ENCODE results near the gene MORN1. TPM values are rescaled to one million over a fixed set of nuclear protein-coding genes. Genes with fewer than 3 reads are reported as not detected.

The MORN1 gene
- total RNA-seq, 1 experiment from 2014 or later, result 23.2 TPM

DNA sequence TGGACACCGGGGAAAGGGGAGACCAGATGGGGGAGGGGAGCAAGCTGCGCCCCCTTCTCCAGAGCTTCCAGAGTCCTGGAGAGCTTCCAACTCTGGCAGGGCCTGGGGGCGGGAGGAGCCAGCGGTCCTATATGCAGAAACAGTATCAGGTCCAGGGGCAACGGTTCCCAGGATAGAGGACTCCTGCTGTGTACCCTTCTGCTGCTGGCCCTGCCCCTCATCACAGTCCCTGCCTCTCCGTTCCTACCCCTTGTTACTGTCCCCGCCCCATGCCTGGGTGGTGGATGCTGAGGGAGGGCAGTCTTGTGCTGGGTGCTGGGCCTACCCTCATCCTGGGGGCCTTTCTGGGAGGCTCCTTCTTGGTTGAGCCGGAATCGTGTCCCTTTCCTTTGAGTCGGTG, 40.2 kb upstream of the MORN1 start:
- Mint-ChIP-seq H3K36me3 (ENCODE audit: insufficient read depth, unreplicated experiment) (no peaks in the 10 kb centered on the region), H3K9me3 (ENCODE audit: low read depth, unreplicated experiment) (no peaks in the 10 kb centered on the region), H3K27me3 (ENCODE audit: unreplicated experiment) (peaks cover 16% of the 10 kb centered on the region), H3K27ac (ENCODE audit: unreplicated experiment) (no peak overlapping the region), H3K4me1 (ENCODE audit: low read depth, unreplicated experiment) (no peaks in the 10 kb centered on the region), H3K4me3 (ENCODE audit: low read depth, unreplicated experiment) (no peak overlapping the region)
- intact Hi-C loops (cut with micrococcal nuclease; ENCODE audit: unreplicated experiment), result no loop called here
- DNase-seq, result no peak
- TF ChIP-seq, protein P1, sequence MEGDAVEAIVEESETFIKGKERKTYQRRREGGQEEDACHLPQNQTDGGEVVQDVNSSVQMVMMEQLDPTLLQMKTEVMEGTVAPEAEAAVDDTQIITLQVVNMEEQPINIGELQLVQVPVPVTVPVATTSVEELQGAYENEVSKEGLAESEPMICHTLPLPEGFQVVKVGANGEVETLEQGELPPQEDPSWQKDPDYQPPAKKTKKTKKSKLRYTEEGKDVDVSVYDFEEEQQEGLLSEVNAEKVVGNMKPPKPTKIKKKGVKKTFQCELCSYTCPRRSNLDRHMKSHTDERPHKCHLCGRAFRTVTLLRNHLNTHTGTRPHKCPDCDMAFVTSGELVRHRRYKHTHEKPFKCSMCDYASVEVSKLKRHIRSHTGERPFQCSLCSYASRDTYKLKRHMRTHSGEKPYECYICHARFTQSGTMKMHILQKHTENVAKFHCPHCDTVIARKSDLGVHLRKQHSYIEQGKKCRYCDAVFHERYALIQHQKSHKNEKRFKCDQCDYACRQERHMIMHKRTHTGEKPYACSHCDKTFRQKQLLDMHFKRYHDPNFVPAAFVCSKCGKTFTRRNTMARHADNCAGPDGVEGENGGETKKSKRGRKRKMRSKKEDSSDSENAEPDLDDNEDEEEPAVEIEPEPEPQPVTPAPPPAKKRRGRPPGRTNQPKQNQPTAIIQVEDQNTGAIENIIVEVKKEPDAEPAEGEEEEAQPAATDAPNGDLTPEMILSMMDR (IDR thresholded peaks at IDR 0.05; ENCODE audit: unreplicated experiment), result no peak
- CTCF ChIA-PET, result no interaction called here
- no TSS peak for BruUV-seq (replicated peaks)

DNA sequence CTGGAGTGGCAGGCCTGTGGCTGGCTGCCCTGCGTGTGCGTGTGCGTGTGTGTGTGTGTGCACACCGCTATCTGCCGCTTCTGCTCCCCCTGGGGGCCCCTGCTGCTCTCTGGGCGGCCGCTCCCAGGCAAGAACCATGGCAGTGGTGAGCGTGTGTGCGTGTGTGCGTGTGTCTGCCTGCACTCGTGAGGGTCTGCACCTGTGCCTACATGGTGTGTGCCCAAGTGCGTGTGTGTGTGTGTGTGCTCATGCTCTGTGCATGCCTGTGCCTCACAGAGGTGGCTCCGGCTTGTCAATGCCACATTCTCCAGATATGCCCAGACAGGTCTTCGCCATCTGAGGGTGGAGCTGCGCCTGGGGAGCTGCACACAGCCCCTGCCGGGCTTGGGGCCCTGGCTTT, 39.7 kb upstream of the MORN1 start:
- intact Hi-C loops (cut with micrococcal nuclease; ENCODE audit: unreplicated experiment), result no loop called here
- no peaks in the 10 kb centered on the region for H3K9me3 Mint-ChIP-seq (ENCODE audit: low read depth, unreplicated experiment)
- H3K27me3 Mint-ChIP-seq (ENCODE audit: unreplicated experiment), result peaks cover 20% of the 10 kb centered on the region
- H3K4me1 Mint-ChIP-seq (ENCODE audit: low read depth, unreplicated experiment), result no peaks in the 10 kb centered on the region
- no peak for DNase-seq
- BruUV-seq (replicated peaks), result no TSS peak
- TF ChIP-seq, protein P1 (IDR thresholded peaks at IDR 0.05; ENCODE audit: unreplicated experiment), result no peak
- H3K36me3 Mint-ChIP-seq (ENCODE audit: insufficient read depth, unreplicated experiment), result no peaks in the 10 kb centered on the region
- H3K27ac Mint-ChIP-seq (ENCODE audit: unreplicated experiment), result no peak overlapping the region
- no peak overlapping the region for H3K4me3 Mint-ChIP-seq (ENCODE audit: low read depth, unreplicated experiment)
- CTCF ChIA-PET, result interaction anchor here (0.6 kb wide), 1 partner anchor 206 kb away, joined by 3 read pairs; no protein-coding TSS in a partner anchor

DNA sequence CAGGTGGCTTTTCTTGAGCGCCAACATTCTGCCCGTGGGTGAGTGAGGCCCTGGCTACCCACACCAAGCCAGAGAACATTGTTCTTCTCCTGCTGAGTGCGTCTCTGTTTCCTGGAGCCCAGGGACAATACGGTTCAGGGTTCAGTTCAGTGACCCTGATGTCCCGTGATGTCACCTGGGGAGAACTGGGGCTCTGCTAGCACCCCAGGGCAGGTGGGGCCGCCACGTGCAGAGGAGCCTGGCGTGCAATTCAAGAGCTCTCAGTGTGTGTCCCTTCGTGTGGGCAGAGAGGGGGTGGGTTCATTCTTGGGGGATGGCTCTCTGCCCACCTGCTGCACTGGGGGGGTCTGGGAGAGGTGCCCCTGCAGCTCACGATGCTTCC, 39.2 kb upstream of the MORN1 start:
- Mint-ChIP-seq H3K9me3 (ENCODE audit: low read depth, unreplicated experiment) (no peaks in the 10 kb centered on the region), H3K27ac (ENCODE audit: unreplicated experiment) (no peak overlapping the region), H3K4me3 (ENCODE audit: low read depth, unreplicated experiment) (no peak overlapping the region), H3K27me3 (ENCODE audit: unreplicated experiment) (peaks cover 18% of the 10 kb centered on the region), H3K4me1 (ENCODE audit: low read depth, unreplicated experiment) (no peaks in the 10 kb centered on the region), H3K36me3 (ENCODE audit: insufficient read depth, unreplicated experiment) (no peaks in the 10 kb centered on the region)
- CTCF ChIA-PET, result interaction anchor here (0.6 kb wide), 1 partner anchor 205 kb away, joined by 3 read pairs; no protein-coding TSS in a partner anchor
- no TSS peak for BruUV-seq (replicated peaks)
- TF ChIP-seq, protein P1 (IDR thresholded peaks at IDR 0.05; ENCODE audit: unreplicated experiment), result no peak
- DNase-seq, result no peak
- intact Hi-C loops (cut with micrococcal nuclease; ENCODE audit: unreplicated experiment), result no loop called here

DNA sequence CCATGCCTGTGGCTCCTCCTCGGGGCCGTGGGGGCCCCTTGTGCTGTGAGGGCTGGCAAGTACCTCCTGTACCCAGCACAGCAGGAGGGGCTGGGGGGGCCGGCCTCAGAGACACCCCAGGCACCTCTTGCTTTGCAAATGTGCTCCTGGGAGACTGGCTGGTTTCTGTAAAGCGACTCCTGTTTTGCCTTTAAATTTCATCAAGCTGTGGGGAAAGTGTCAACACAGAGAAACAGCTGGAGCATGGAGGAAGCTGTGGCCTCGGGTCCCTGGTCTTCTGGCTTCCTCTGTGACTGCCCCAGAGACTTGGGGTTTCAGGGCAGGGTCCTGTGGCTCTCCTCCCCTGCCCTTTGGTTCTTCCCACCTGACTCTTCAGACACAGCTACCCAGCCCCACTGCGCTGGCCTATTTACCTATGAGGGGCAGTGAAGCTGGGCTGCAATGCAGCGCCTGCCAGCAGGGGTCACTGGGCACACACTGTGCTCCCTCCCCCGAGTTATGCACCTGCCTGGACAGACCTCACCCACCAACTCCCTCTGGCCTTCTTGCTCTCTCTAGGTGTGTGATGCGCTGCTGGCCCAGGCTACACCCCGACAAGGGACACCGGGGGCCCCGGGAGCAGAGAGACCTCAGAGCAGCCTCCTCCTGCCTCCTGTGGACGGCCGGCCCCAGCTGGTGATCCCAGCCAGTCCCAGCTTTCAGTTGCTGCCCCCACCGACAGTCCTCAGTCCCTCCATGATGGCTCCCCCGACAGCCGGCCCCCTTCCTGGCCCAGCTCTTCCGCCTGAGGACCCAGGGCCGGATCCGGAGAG, 38.6 kb upstream of the MORN1 start:
- BruUV-seq (replicated peaks), result no TSS peak
- Mint-ChIP-seq H3K4me1 (ENCODE audit: low read depth, unreplicated experiment) (no peaks in the 10 kb centered on the region), H3K27me3 (ENCODE audit: unreplicated experiment) (peaks cover 12% of the 10 kb centered on the region), H3K27ac (ENCODE audit: unreplicated experiment) (no peak overlapping the region), H3K4me3 (ENCODE audit: low read depth, unreplicated experiment) (no peak overlapping the region), H3K36me3 (ENCODE audit: insufficient read depth, unreplicated experiment) (no peaks in the 10 kb centered on the region), H3K9me3 (ENCODE audit: low read depth, unreplicated experiment) (no peaks in the 10 kb centered on the region)
- intact Hi-C loops (cut with micrococcal nuclease; ENCODE audit: unreplicated experiment), result no loop called here
- TF ChIP-seq, protein P1 (IDR thresholded peaks at IDR 0.05; ENCODE audit: unreplicated experiment), result no peak
- CTCF ChIA-PET, result interaction anchor here (0.6 kb wide), 2 partner anchors 10 to 205 kb away, joined by 3 to 5 read pairs; no protein-coding TSS in a partner anchor
- no peak for DNase-seq

All from Calu3 (cell line).